Neural crest cell (in vitro differentiated cells): ENCODE data around the gene DAPK2. TPM values are rescaled to one million over a fixed set of nuclear protein-coding genes. Genes with fewer than 3 reads are reported as not detected.

ENCODE experiments used
- DNase-seq: peaks from one replicate; pipeline ENCODE4 v3.0.0; 2021; ENCODE audit warnings: low read depth, mixed read lengths, low spot score
- H3K27ac Mint-ChIP-seq: one replicate; pipeline ENCODE4 v1.8.0; 2021; ENCODE audit warnings: mild to moderate bottlenecking, mixed read lengths; ENCODE audit not compliant: unreplicated experiment
- H3K27me3 Mint-ChIP-seq: 2 replicates; pipeline ENCODE4 v1.8.0; 2021; ENCODE audit warnings: low read depth, mild to moderate bottlenecking, mixed read lengths
- H3K36me3 Mint-ChIP-seq: 2 replicates; pipeline ENCODE4 v1.8.0; 2021; ENCODE audit warnings: low read depth, mild to moderate bottlenecking, mixed read lengths
- H3K4me1 Mint-ChIP-seq: 2 replicates; pipeline ENCODE4 v1.8.0; 2021; ENCODE audit warnings: mixed read lengths
- H3K4me3 Mint-ChIP-seq: one replicate; pipeline ENCODE4 v1.8.0; 2021; ENCODE audit warnings: mild to moderate bottlenecking, mixed read lengths
- H3K9me3 Mint-ChIP-seq: 2 replicates; pipeline ENCODE4 v1.8.0; 2021; ENCODE audit warnings: mixed read lengths
- CTCF ChIP-seq: fragments of 200-600 bp; sonication (generic); conservative IDR thresholded peaks from 2 replicates; pipeline ENCODE4 v1.5.0; 2021; ENCODE audit warnings: antibody characterized with exemption, mild to moderate bottlenecking
- total RNA-seq: library from RNA; stranded (reverse); gene quantifications from 2 replicates; pipeline ENCODE4 v1.2.1, GENCODE V29; 2021

DAPK2 gene
- total RNA-seq, 1 donor from 2014 or later = 8.5 TPM

DNA sequence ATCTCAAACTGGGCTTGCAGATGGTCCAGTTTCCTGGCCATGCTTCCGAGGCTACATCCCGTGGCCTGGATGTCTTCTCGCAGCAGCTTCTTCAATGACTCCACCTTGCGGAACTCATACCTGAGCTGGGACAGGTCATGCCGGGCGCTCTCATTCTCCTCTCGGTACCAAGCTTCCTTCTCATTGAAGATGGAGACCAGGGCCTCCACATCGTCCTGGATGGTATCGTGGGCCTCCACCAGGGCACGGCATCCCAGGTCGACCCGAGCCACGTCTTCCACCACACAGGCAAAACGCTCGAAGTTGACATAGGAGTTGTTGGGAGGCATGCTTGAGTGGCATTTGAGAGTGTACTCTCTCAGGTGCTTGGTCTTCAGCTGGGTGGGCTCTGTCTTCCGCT lies 123.4 kb downstream of the DAPK2 start:
- H3K9me3 Mint-ChIP-seq = no peaks in the 10 kb centered on the region
- peaks cover 11% of the 10 kb centered on the region for H3K4me1 Mint-ChIP-seq
- DNase-seq = no peak
- H3K27ac Mint-ChIP-seq = no peak overlapping the region
- no peak overlapping the region for H3K4me3 Mint-ChIP-seq
- H3K27me3 Mint-ChIP-seq = no peaks in the 10 kb centered on the region
- no peaks in the 10 kb centered on the region for H3K36me3 Mint-ChIP-seq
- no peak for TF ChIP-seq CTCF

DNA sequence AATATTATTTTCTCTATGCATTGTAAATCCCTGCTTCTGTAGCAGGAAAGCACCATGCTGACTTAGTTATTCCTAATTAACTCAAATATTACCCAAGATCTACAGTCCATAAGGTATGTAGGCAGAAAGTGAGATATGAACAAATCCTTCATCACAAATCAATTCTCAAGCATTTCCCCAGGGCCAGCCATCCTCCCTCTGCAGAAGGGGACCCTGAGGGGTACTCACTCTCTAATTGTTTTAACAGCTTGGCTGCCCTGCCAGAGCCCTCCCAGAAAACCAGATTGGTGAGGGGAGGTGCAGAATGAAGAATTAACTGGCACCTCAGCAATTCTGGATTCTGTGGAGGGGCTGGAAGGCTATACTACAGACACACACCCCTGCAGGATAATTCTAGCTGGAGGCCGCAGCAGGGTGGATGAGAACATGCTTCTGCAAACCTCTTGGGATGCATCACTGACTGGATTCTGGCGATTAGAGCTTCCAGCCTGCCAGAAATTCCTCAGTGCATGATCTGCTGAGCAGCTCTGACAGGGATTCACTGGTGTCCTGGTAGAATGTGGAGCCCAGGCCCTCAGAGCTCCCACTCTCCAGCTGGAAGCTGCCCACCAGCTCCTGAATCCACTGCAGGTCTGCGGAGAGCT lies 123.9 kb downstream of the DAPK2 start:
- Mint-ChIP-seq H3K27ac (peak overlapping the region; percentile 19), H3K27me3 (no peaks in the 10 kb centered on the region), H3K9me3 (no peaks in the 10 kb centered on the region), H3K4me1 (peaks cover 16% of the 10 kb centered on the region), H3K36me3 (no peaks in the 10 kb centered on the region), H3K4me3 (no peak overlapping the region)
- no peak for DNase-seq
- no peak for TF ChIP-seq CTCF

DNA sequence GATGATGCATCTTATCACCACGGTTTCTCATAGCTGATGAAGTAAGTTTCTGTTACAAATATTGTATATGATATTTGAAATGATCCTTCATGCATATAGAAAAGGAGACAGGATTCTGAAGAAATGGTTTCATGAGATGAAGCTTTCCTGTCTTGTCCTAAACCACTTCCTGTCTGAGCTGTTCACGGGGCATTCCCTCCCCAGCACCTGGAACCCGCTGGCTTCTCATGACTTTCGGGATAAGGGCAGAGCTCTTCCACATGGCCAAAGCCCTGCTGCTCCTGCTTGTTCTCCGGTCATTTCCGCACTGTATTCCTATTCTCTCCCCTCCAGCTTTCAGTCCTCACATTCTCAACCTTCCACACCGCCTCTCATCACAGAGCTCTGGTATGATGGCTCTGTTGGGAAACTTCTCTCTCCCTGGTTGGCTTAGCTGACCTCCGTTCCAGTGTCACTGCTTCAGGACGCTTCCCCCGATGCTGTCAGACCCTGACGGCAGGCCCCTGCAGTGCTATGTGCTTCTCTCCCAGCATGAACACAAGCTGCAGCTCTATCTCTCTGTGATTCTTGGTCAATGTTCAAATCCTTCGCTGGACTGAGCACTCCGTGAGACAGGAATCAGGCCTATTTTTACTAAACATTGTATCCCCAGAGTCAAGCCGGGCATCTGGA lies 125.6 kb downstream of the DAPK2 start:
- Mint-ChIP-seq H3K4me1 (peaks cover 21% of the 10 kb centered on the region), H3K27ac (peak overlapping the region; percentile 59), H3K27me3 (no peaks in the 10 kb centered on the region), H3K36me3 (no peaks in the 10 kb centered on the region), H3K4me3 (no peak overlapping the region), H3K9me3 (no peaks in the 10 kb centered on the region)
- DNase-seq = no peak
- no peak for TF ChIP-seq CTCF

- Mint-ChIP-seq H3K4me1 (peaks cover 25% of the 10 kb centered on the region), H3K27ac (no peak overlapping the region), H3K36me3 (no peaks in the 10 kb centered on the region), H3K9me3 (no peaks in the 10 kb centered on the region), H3K4me3 (no peak overlapping the region), H3K27me3 (no peaks in the 10 kb centered on the region)
- TF ChIP-seq CTCF = no peak
- DNase-seq = no peak
Measured at GRCh38 chr15:63918901-63919348, 127.4 kb downstream of the DAPK2 start.

GRCh38 chr15:63918317-63918672 lies 128.0 kb downstream of the DAPK2 start:
- TF ChIP-seq CTCF = no peak
- H3K27ac Mint-ChIP-seq = no peak overlapping the region
- H3K9me3 Mint-ChIP-seq = no peaks in the 10 kb centered on the region
- no peaks in the 10 kb centered on the region for H3K27me3 Mint-ChIP-seq
- H3K4me3 Mint-ChIP-seq = no peak overlapping the region
- DNase-seq = no peak
- H3K4me1 Mint-ChIP-seq = peaks cover 25% of the 10 kb centered on the region
- H3K36me3 Mint-ChIP-seq = no peaks in the 10 kb centered on the region
